PFSK-1 (cell line): ENCODE results near the gene DUS2.

Experiments
- FOXP2 ChIP-seq: optimal IDR thresholded peaks from 2 replicates; pipeline ENCODE3; 2011; ENCODE audit warnings: borderline replicate concordance, control low read depth, inconsistent platforms; ENCODE audit not compliant: insufficient read depth; ENCODE audit errors: extremely low read length, extremely low read depth
- POLR2AphosphoS5 ChIP-seq: IDR thresholded peaks from 2 replicates; pipeline ENCODE4 v1.6.1; 2012; ENCODE audit warnings: low read depth, mild to moderate bottlenecking, control low read depth, low read length, moderate library complexity
- REST ChIP-seq, 2 experiments: IDR thresholded peaks; 2 replicates each; pipeline versions ENCODE4 v1.6.1 to v1.8.0; 2011 to 2012; ENCODE audit warnings: low read depth in 2 of 2, low read length in 2 of 2, control low read depth in 1 of 2, inconsistent platforms in 1 of 2, mild to moderate bottlenecking in 1 of 2, moderate library complexity in 1 of 2; ENCODE audit not compliant: insufficient read depth in 1 of 2
- SIN3A ChIP-seq: IDR thresholded peaks from 2 replicates; pipeline ENCODE4 v1.6.1; 2012; ENCODE audit warnings: mild to moderate bottlenecking, low read length, moderate library complexity, borderline replicate concordance; ENCODE audit not compliant: insufficient read depth
- TAF1 ChIP-seq: IDR thresholded peaks from 2 replicates; pipeline ENCODE4 v1.6.1; 2012; ENCODE audit warnings: low read length, control low read depth, borderline replicate concordance; ENCODE audit not compliant: insufficient read depth

The DUS2 gene

GRCh38 chr16:67992661-67993206, 30.4 kb upstream of the DUS2 start:
- no peak for TF ChIP-seq POLR2AphosphoS5
- TF ChIP-seq FOXP2 = peak; percentile 3
- TF ChIP-seq SIN3A = no peak
- TF ChIP-seq TAF1 = no peak
- no peak for TF ChIP-seq REST (IDR thresholded peaks at IDR 0.05; ENCODE audit: insufficient read depth in 1 of 2, low read depth in 2 of 2, low read length in 2 of 2)

GRCh38 chr16:67993207-67994039, 29.7 kb upstream of the DUS2 start:
- TF ChIP-seq TAF1 (no peak), FOXP2 (no peak), POLR2AphosphoS5 (no peak), REST (IDR thresholded peaks at IDR 0.05; ENCODE audit: insufficient read depth in 1 of 2, low read depth in 2 of 2, low read length in 2 of 2) (no peak), SIN3A (no peak)

- TF ChIP-seq POLR2AphosphoS5 (no peak), FOXP2 (no peak), SIN3A (no peak), REST (IDR thresholded peaks at IDR 0.05; ENCODE audit: insufficient read depth in 1 of 2, low read depth in 2 of 2, low read length in 2 of 2) (no peak), TAF1 (no peak)
Observed at GRCh38 chr16:67995423-67995822, 27.7 kb upstream of the DUS2 start.

GRCh38 chr16:67996666-67997065, 26.4 kb upstream of the DUS2 start:
- TF ChIP-seq TAF1 (no peak), POLR2AphosphoS5 (no peak), FOXP2 (no peak), SIN3A (no peak), REST (IDR thresholded peaks at IDR 0.05; ENCODE audit: insufficient read depth in 1 of 2, low read depth in 2 of 2, low read length in 2 of 2) (no peak)
